Breast epithelium (tissue), 3 donors: ENCODE results near the gene BACH2.

Experiments
- CTCF ChIP-seq, 3 donors: fragments of 450-650 bp; IDR thresholded peaks; one replicate each; pipeline ENCODE4 v1.5.1; 2016 to 2017; ENCODE audit warnings: antibody characterized with exemption in 3 of 3, mild to moderate bottlenecking in 3 of 3, moderate library complexity in 3 of 3
- POLR2A ChIP-seq: fragments of 450-650 bp; IDR thresholded peaks from one replicate; pipeline ENCODE4 v1.6.1; 2016; ENCODE audit warnings: antibody characterized with exemption, mild to moderate bottlenecking, moderate library complexity

- TF ChIP-seq CTCF (IDR thresholded peaks at IDR 0.05) (no peak), POLR2A (no peak)
Observed at GRCh38 chr6:90049295-90049694, 247.3 kb downstream of the BACH2 start.
